Loucy (cell line): ENCODE data around the gene SLC22A23.

Experiments used
- H2AFZ ChIP-seq: fragments of 200-600 bp; sonication (generic); 2 replicates; pipeline ENCODE4 v1.6.0; 2016; ENCODE audit warnings: antibody characterized with exemption, mild to moderate bottlenecking, low read length, moderate library complexity
- H3F3A ChIP-seq: fragments of 200-600 bp; 2 replicates; pipeline ENCODE4 v1.6.0; 2016; ENCODE audit warnings: antibody characterized with exemption, low read depth, mild to moderate bottlenecking
- H3K27me3 ChIP-seq: fragments of 200-600 bp; sonication (generic); 2 replicates; pipeline ENCODE4 v1.6.1; 2014; ENCODE audit warnings: low read length, mild to moderate bottlenecking; ENCODE audit not compliant: insufficient read depth, poor library complexity, severe bottlenecking
- H3K36me3 ChIP-seq: fragments of 200-600 bp; sonication (generic); 2 replicates; pipeline ENCODE4 v1.6.1; 2016; ENCODE audit warnings: low read length; ENCODE audit not compliant: insufficient read depth
- H3K4me1 ChIP-seq: fragments of 200-600 bp; sonication (generic); 2 replicates; pipeline ENCODE4 v1.5.1; 2014; ENCODE audit warnings: low read length, mild to moderate bottlenecking; ENCODE audit not compliant: insufficient read depth, poor library complexity, severe bottlenecking
- H3K4me2 ChIP-seq: fragments of 200-600 bp; sonication (generic); 2 replicates; pipeline ENCODE4 v1.6.0; 2014; ENCODE audit warnings: antibody characterized with exemption, low read length, low read depth, mild to moderate bottlenecking; ENCODE audit not compliant: poor library complexity, severe bottlenecking
- H3K4me3 ChIP-seq: fragments of 200-600 bp; sonication (generic); 2 replicates; pipeline ENCODE4 v1.5.1; 2014; ENCODE audit warnings: low read length, mild to moderate bottlenecking, mixed read lengths; ENCODE audit not compliant: poor library complexity, severe bottlenecking
- H3K79me2 ChIP-seq: fragments of 200-600 bp; sonication (generic); 2 replicates; pipeline ENCODE4 v1.6.1; 2014; ENCODE audit warnings: low read length; ENCODE audit not compliant: insufficient read depth
- H3K9ac ChIP-seq: fragments of 200-600 bp; sonication (generic); 2 replicates; pipeline ENCODE4 v1.6.0; 2014; ENCODE audit warnings: mild to moderate bottlenecking, low read depth, low read length, moderate library complexity; ENCODE audit not compliant: poor library complexity, severe bottlenecking
- H3K9me2 ChIP-seq: fragments of 200-600 bp; sonication (generic); replicated peaks from 2 replicates; pipeline ENCODE4 v1.6.1; 2016; ENCODE audit warnings: low read depth, low read length, mixed read lengths
- H3K9me3 ChIP-seq: fragments of 200-600 bp; sonication (generic); 2 replicates; pipeline ENCODE4 v1.6.1; 2014; ENCODE audit warnings: mild to moderate bottlenecking, antibody characterized with exemption, low read length, low read depth; ENCODE audit not compliant: insufficient read depth
- H4K20me1 ChIP-seq: fragments of 200-600 bp; sonication (generic); 2 replicates; pipeline ENCODE4 v1.6.0; 2014; ENCODE audit warnings: antibody characterized with exemption, low read length, mild to moderate bottlenecking; ENCODE audit not compliant: insufficient read depth, poor library complexity, severe bottlenecking
- CTCF ChIP-seq: fragments of 200-600 bp; sonication (generic); conservative IDR thresholded peaks from 2 replicates; pipeline ENCODE4 v1.5.1; 2014; ENCODE audit warnings: mild to moderate bottlenecking, antibody characterized with exemption, low read length
- EZH2phosphoT487 ChIP-seq: fragments of 200-600 bp; IDR thresholded peaks from 2 replicates; pipeline ENCODE4 v1.6.1; 2018; ENCODE audit warnings: antibody characterized with exemption, mild to moderate bottlenecking, moderate library complexity, borderline replicate concordance

The SLC22A23 gene

GRCh38 chr6:3353213-3353903, 103.5 kb downstream of the SLC22A23 start:
- Histone ChIP-seq H3K4me1 (peaks cover 82% of the 10 kb centered on the region), H3K79me2 (no peaks in the 10 kb centered on the region), H3K9me2 (no peaks in the 10 kb centered on the region), H3K9me3 (no peaks in the 10 kb centered on the region), H4K20me1 (no peaks in the 10 kb centered on the region), H3K27me3 (no peaks in the 10 kb centered on the region), H2AFZ (no peak overlapping the region), H3F3A (peaks cover 17% of the 10 kb centered on the region; the same call in 1 of the 2 replicates), H3K36me3 (no peaks in the 10 kb centered on the region), H3K9ac (no peak overlapping the region), H3K4me2 (no peak overlapping the region), H3K4me3 (no peak overlapping the region)
- TF ChIP-seq EZH2phosphoT487 (no peak), CTCF (no peak)

DNA sequence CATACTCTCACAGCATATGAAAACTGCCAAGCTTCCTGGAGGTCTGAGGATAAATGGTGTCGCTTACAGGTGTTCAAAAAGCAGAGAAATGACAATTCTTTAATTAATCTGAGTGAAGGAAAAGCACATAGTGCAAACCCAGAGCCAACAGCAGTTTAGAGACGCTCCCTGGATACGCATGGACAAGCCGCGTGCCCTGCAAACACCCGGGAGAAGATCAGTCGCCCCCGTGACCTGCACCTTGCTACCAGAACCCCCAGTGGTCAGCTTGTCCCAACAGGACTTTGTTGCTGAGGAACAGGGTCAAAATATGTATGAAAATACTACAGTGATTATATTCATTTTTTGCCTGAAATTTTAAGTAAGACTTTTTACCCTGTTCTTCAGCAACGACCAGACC, 104.2 kb downstream of the SLC22A23 start:
- no peaks in the 10 kb centered on the region for H4K20me1 ChIP-seq
- no peak overlapping the region for H3K4me3 ChIP-seq
- no peak overlapping the region for H2AFZ ChIP-seq
- H3K4me2 ChIP-seq = no peak overlapping the region
- H3K79me2 ChIP-seq = no peaks in the 10 kb centered on the region
- peak overlapping the region; percentile 59 for H3K9ac ChIP-seq
- no peaks in the 10 kb centered on the region for H3K9me2 ChIP-seq
- no peaks in the 10 kb centered on the region for H3K27me3 ChIP-seq
- TF ChIP-seq CTCF (no peak), EZH2phosphoT487 (no peak)
- H3K4me1 ChIP-seq = peaks cover 82% of the 10 kb centered on the region
- H3K9me3 ChIP-seq = no peaks in the 10 kb centered on the region
- H3F3A ChIP-seq = peaks cover 17% of the 10 kb centered on the region; the same call in 1 of the 2 replicates
- no peaks in the 10 kb centered on the region for H3K36me3 ChIP-seq

- H3K4me2 ChIP-seq = peak overlapping the region; percentile 63
- H3K4me1 ChIP-seq = peaks cover 80% of the 10 kb centered on the region
- TF ChIP-seq EZH2phosphoT487 = no peak
- TF ChIP-seq CTCF = no peak
- H3F3A ChIP-seq = peaks cover 15% of the 10 kb centered on the region; the same call in 1 of the 2 replicates
- no peak overlapping the region for H2AFZ ChIP-seq
- H3K9me2 ChIP-seq = no peaks in the 10 kb centered on the region
- peak overlapping the region; percentile 59 for H3K9ac ChIP-seq
- H3K36me3 ChIP-seq = no peaks in the 10 kb centered on the region
- no peaks in the 10 kb centered on the region for H3K27me3 ChIP-seq
- H3K4me3 ChIP-seq = no peak overlapping the region
- H3K79me2 ChIP-seq = no peaks in the 10 kb centered on the region
- H4K20me1 ChIP-seq = no peaks in the 10 kb centered on the region
- no peaks in the 10 kb centered on the region for H3K9me3 ChIP-seq
These were observed 104.9 kb downstream of the SLC22A23 start for GRCh38 chr6:3351829-3352524.
